ENCODE data around the gene GBA2.

GBA2 gene

DNA sequence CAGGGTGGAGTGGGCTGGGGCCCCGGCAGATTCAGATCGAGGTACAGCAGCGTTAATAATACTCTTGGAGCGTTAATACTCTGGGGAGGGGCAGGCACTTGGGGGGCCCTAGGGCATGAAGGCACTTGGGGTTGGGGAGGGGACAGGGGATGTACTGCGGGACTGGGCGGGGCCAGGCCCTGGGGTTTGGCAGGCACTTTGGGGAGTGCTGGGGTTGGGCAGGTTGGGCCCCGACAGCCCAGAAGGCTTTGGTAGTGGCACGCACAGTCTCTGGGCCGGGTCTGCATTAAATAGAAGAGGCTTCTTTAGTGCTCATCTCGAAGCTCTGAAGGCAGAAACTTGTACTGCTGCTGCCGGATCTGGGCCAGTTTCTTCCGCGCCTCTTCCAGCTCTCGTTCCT, 51.5 kb downstream of the GBA2 start:
- Histone ChIP-seq H3K4ac (ENCODE audit: low read depth, low read length) (no peak overlapping the region), H3K14ac (ENCODE audit: low read length) (no peak overlapping the region), H3K23ac (ENCODE audit: low read length) (no peak overlapping the region), H2BK5ac (ENCODE audit: low read depth, low read length, poor library complexity) (no peak overlapping the region), H3K18ac (ENCODE audit: low read length) (no peak overlapping the region), H2BK120ac (ENCODE audit: insufficient read depth, low read length, poor library complexity) (no peak overlapping the region), H2BK12ac (ENCODE audit: low read length) (no peak overlapping the region), H3K36me3 (ENCODE audit: control insufficient read depth in 1 of 2, insufficient read depth in 2 of 2, low read length in 2 of 2) (peaks cover 45 to 58% of the 10 kb centered on the region in 2 experiments), H3K9ac (ENCODE audit: low read length) (no peak overlapping the region), H2AK5ac (ENCODE audit: low read length) (no peak overlapping the region), H3K4me1 (ENCODE audit: control insufficient read depth in 1 of 2, insufficient read depth in 2 of 2, low read length in 2 of 2) (no peaks in the 10 kb centered on the region), H3K79me1 (ENCODE audit: low read length) (no peaks in the 10 kb centered on the region), H3K4me2 (ENCODE audit: low read length) (no peak overlapping the region), H4K12ac (ENCODE audit: low read depth, low read length) (no peak overlapping the region), H3K4me3 (ENCODE audit: low read depth, low read length) (no peak overlapping the region), H4K8ac (ENCODE audit: low read depth, low read length) (no peak overlapping the region), H2AFZ (ENCODE audit: insufficient read depth, low read length, poor library complexity) (no peak overlapping the region), H4K91ac (ENCODE audit: low read depth, low read length) (no peak overlapping the region), H3K79me2 (ENCODE audit: control insufficient read depth, insufficient read depth, low read length, poor library complexity) (no peaks in the 10 kb centered on the region), H3K27me3 (ENCODE audit: insufficient read depth, low read length) (no peaks in the 10 kb centered on the region), H3K27ac (ENCODE audit: low read depth, low read length) (no peak overlapping the region), H3K9me3 (ENCODE audit: insufficient read depth, low read depth, low read length) (peaks cover 2% of the 10 kb centered on the region)
- no CpG with 5 or more reads among the region's 14 CpGs for WGBS (ENCODE audit: extremely low coverage, insufficient coverage, insufficient read length)
- DNase-seq = no peak

DNA sequence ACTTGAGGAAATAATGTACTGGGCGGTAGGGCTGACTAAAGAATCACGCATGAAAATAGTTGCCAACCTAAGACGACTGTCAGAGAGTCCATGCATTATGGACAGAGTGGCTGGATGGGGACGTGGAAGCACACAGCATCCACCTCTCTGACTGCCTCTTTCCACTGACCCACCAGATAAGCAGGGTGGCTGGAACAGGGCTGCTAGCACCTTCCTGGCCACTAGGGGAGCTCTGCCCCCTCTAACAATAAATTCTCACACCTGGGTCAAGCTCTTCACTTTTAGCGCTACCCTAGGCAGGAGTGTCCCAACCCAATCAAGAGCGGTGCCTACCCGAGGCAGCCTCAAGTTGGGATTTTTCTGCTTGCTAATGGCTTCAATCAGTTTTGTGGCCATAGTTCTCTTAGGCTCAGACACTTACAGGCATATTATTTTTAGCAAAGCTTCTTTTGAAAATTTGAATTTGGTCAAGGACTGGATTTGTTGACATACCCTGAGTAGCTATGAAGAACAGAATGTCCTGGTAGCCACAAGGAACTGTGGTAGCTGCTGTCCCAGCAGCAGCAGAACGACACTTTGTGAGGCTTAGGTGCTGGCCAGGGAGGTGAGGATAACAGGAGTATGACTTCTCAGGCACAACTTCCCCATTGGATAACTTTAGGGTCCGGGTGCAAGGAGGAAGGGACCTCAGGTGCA, 52.4 kb downstream of the GBA2 start:
- Histone ChIP-seq H3K27ac (ENCODE audit: low read depth, low read length) (no peak overlapping the region), H3K14ac (ENCODE audit: low read length) (no peak overlapping the region), H3K4me3 (ENCODE audit: low read depth, low read length) (no peak overlapping the region)

DNA sequence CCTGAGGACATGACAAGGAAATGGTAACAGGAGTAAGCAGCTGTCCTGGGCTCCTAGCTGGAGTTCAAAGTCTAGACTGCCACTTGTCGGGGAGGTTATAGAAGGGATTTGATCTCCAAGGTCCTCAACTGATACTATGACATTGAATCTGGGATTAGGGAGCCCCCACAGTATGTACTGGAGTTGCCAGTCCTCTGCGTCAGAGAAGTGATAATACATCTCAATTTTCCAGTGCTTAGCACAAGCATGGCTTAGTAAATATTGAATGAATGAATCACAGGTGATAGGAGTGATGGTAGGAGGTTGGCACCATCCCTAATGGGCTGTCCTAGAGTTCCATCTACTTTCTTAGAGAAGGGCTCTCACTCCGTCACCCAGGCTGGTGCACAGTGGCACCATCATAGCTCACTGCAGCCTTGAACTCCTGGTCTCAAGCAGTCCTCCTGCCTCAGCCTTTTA, 53.1 kb downstream of the GBA2 start:
- Histone ChIP-seq H3K4ac (ENCODE audit: low read depth, low read length) (no peak overlapping the region), H3K4me1 (ENCODE audit: control insufficient read depth in 1 of 2, insufficient read depth in 2 of 2, low read length in 2 of 2) (no peaks in the 10 kb centered on the region), H3K14ac (ENCODE audit: low read length) (no peak overlapping the region), H2AK5ac (ENCODE audit: low read length) (no peak overlapping the region), H3K36me3 (ENCODE audit: control insufficient read depth in 1 of 2, insufficient read depth in 2 of 2, low read length in 2 of 2) (peaks cover 39 to 47% of the 10 kb centered on the region in 2 experiments), H3K79me1 (ENCODE audit: low read length) (peaks cover 4% of the 10 kb centered on the region), H3K27me3 (ENCODE audit: insufficient read depth, low read length) (no peaks in the 10 kb centered on the region), H3K23ac (ENCODE audit: low read length) (no peak overlapping the region), H2AFZ (ENCODE audit: insufficient read depth, low read length, poor library complexity) (no peak overlapping the region), H3K18ac (ENCODE audit: low read length) (no peak overlapping the region), H3K79me2 (ENCODE audit: control insufficient read depth, insufficient read depth, low read length, poor library complexity) (peaks cover 3% of the 10 kb centered on the region), H4K8ac (ENCODE audit: low read depth, low read length) (no peak overlapping the region), H3K4me2 (ENCODE audit: low read length) (no peak overlapping the region), H2BK120ac (ENCODE audit: insufficient read depth, low read length, poor library complexity) (no peak overlapping the region), H3K27ac (ENCODE audit: low read depth, low read length) (no peak overlapping the region), H4K91ac (ENCODE audit: low read depth, low read length) (no peak overlapping the region), H2BK5ac (ENCODE audit: low read depth, low read length, poor library complexity) (no peak overlapping the region), H2BK12ac (ENCODE audit: low read length) (no peak overlapping the region), H3K4me3 (ENCODE audit: low read depth, low read length) (no peak overlapping the region), H3K9me3 (ENCODE audit: insufficient read depth, low read depth, low read length) (peaks cover 2% of the 10 kb centered on the region), H3K9ac (ENCODE audit: low read length) (no peak overlapping the region), H4K12ac (ENCODE audit: low read depth, low read length) (no peak overlapping the region)
- no CpG with 5 or more reads among the region's 3 CpGs for WGBS (ENCODE audit: extremely low coverage, insufficient coverage, insufficient read length)
- DNase-seq = peak in 1 of 2 donors; percentile 12

More for the DNA sequence above, 52.4 kb downstream of the GBA2 start:
- Histone ChIP-seq H2AK5ac (ENCODE audit: low read length) (no peak overlapping the region), H3K18ac (ENCODE audit: low read length) (no peak overlapping the region), H4K91ac (ENCODE audit: low read depth, low read length) (no peak overlapping the region), H4K8ac (ENCODE audit: low read depth, low read length) (no peak overlapping the region), H3K4me2 (ENCODE audit: low read length) (no peak overlapping the region), H2BK5ac (ENCODE audit: low read depth, low read length, poor library complexity) (no peak overlapping the region), H3K23ac (ENCODE audit: low read length) (no peak overlapping the region), H4K12ac (ENCODE audit: low read depth, low read length) (no peak overlapping the region), H3K4ac (ENCODE audit: low read depth, low read length) (no peak overlapping the region), H3K9me3 (ENCODE audit: insufficient read depth, low read depth, low read length) (peaks cover 2% of the 10 kb centered on the region), H3K79me2 (ENCODE audit: control insufficient read depth, insufficient read depth, low read length, poor library complexity) (no peaks in the 10 kb centered on the region), H3K36me3 (ENCODE audit: control insufficient read depth in 1 of 2, insufficient read depth in 2 of 2, low read length in 2 of 2) (peaks cover 42 to 54% of the 10 kb centered on the region in 2 experiments), H3K79me1 (ENCODE audit: low read length) (no peaks in the 10 kb centered on the region), H2BK120ac (ENCODE audit: insufficient read depth, low read length, poor library complexity) (no peak overlapping the region), H2AFZ (ENCODE audit: insufficient read depth, low read length, poor library complexity) (no peak overlapping the region), H2BK12ac (ENCODE audit: low read length) (no peak overlapping the region), H3K4me1 (ENCODE audit: control insufficient read depth in 1 of 2, insufficient read depth in 2 of 2, low read length in 2 of 2) (no peaks in the 10 kb centered on the region), H3K9ac (ENCODE audit: low read length) (no peak overlapping the region), H3K27me3 (ENCODE audit: insufficient read depth, low read length) (no peaks in the 10 kb centered on the region)
- WGBS (ENCODE audit: extremely low coverage, insufficient coverage, insufficient read length) = no CpG with 5 or more reads among the region's 9 CpGs
- peak; percentile 72 to 80 for DNase-seq

DNA sequence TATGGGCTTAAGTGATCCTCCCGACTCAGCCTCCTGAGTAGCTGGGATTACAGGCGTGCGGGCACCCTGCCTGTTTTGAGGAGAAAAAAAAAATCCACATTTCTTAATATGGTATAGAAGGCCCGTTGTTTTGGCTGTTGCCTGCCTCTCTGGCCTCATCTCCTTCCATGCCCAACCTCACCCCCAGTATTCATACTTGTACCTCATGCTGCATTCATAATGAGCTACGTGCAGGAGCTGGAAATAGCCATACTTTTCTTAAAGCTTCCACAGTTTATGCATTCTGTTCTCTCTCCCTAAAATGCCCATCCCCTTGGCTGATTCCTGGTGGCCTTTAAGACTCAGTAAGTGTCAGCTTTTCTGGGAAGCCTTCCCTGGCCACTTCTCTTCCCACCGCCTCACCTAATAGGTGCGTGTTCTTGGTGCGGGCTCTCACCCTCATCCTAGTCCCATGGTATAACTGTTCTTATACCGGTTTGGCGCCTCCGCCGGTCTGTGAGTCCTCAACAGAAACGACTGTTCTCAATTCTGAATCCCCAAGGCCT, 57.2 kb downstream of the GBA2 start:
- no CpG with 5 or more reads among the region's 13 CpGs for WGBS (ENCODE audit: extremely low coverage, insufficient coverage, insufficient read length)
- Histone ChIP-seq H3K23ac (ENCODE audit: low read length) (no peak overlapping the region), H2AK5ac (ENCODE audit: low read length) (no peak overlapping the region), H4K12ac (ENCODE audit: low read depth, low read length) (no peak overlapping the region), H3K4me2 (ENCODE audit: low read length) (no peak overlapping the region), H2BK120ac (ENCODE audit: insufficient read depth, low read length, poor library complexity) (no peak overlapping the region), H3K18ac (ENCODE audit: low read length) (no peak overlapping the region), H4K91ac (ENCODE audit: low read depth, low read length) (no peak overlapping the region), H2BK12ac (ENCODE audit: low read length) (no peak overlapping the region), H3K79me2 (ENCODE audit: control insufficient read depth, insufficient read depth, low read length, poor library complexity) (peaks cover 14% of the 10 kb centered on the region), H3K79me1 (ENCODE audit: low read length) (peaks cover 20% of the 10 kb centered on the region), H3K36me3 (ENCODE audit: control insufficient read depth in 1 of 2, insufficient read depth in 2 of 2, low read length in 2 of 2) (peaks cover 7 to 12% of the 10 kb centered on the region in 2 experiments), H4K8ac (ENCODE audit: low read depth, low read length) (no peak overlapping the region), H2BK5ac (ENCODE audit: low read depth, low read length, poor library complexity) (no peak overlapping the region), H3K4me3 (ENCODE audit: low read depth, low read length) (no peak overlapping the region), H2AFZ (ENCODE audit: insufficient read depth, low read length, poor library complexity) (no peak overlapping the region), H3K9ac (ENCODE audit: low read length) (no peak overlapping the region), H3K14ac (ENCODE audit: low read length) (no peak overlapping the region), H3K9me3 (ENCODE audit: insufficient read depth, low read depth, low read length) (no peaks in the 10 kb centered on the region), H3K27ac (ENCODE audit: low read depth, low read length) (no peak overlapping the region), H3K4ac (ENCODE audit: low read depth, low read length) (no peak overlapping the region), H3K4me1 (ENCODE audit: control insufficient read depth in 1 of 2, insufficient read depth in 2 of 2, low read length in 2 of 2) (peaks cover 16 to 24% of the 10 kb centered on the region in 2 experiments), H3K27me3 (ENCODE audit: insufficient read depth, low read length) (no peaks in the 10 kb centered on the region)
- DNase-seq = peak; percentile 47 to 52

All from trophoblast cell (in vitro differentiated cells and primary cell).